CD4-positive, alpha-beta T cell (primary cell): ENCODE data around the gene PLGRKT. TPM values are rescaled to one million over a fixed set of nuclear protein-coding genes. Genes with fewer than 3 reads are reported as not detected.

Experiments
- ATAC-seq: fragments of 200-7000 bp; cut with Tn5 transposase; one replicate; pipeline ENCODE4 v1.10.0; 2022; ENCODE audit warnings: mild to moderate bottlenecking; ENCODE audit not compliant: poor library complexity
- CTCF ChIA-PET: fragments of 350-600 bp; sonication (Branson Sonifier 250); formaldehyde crosslinking; loops from one replicate; lab custom pipeline; 2021; ENCODE audit warnings: antibody characterized with exemption, inconsistent platforms; lab: Charles Lee
- POLR2A ChIA-PET: fragments of 350-600 bp; sonication (Branson Sonifier 250); formaldehyde crosslinking; loops from one replicate; lab custom pipeline; 2021; ENCODE audit warnings: antibody characterized with exemption, inconsistent platforms; lab: Charles Lee
- DNase-seq, 14 experiments: peaks; one replicate each; pipeline ENCODE4 v3.0.0-alpha.2; 2013 to 2020; ENCODE audit warnings: mixed read lengths in 2 of 14
- H3K27ac ChIP-seq, 2 donors: one replicate each; pipeline versions ENCODE4 v1.5.1 to v1.7.0; 2013; ENCODE audit warnings: low read length in 2 of 2, low read depth in 1 of 2, mild to moderate bottlenecking in 1 of 2
- H3K27me3 ChIP-seq, 2 experiments: 1 replicate in 1 of 2; 2 replicates in 1 of 2; pipeline versions ENCODE4 v1.6.1 to v1.7.0; 2013; ENCODE audit warnings: low read length in 2 of 2, control low read depth in 1 of 2, mild to moderate bottlenecking in 1 of 2, moderate library complexity in 1 of 2; ENCODE audit not compliant: insufficient read depth in 2 of 2, control insufficient read depth in 1 of 2
- H3K36me3 ChIP-seq: one replicate; pipeline ENCODE4 v1.6.1; 2013; ENCODE audit warnings: low read length, control low read depth; ENCODE audit not compliant: insufficient read depth
- H3K4me1 ChIP-seq: one replicate; pipeline ENCODE4 v1.6.1; 2013; ENCODE audit warnings: low read length, control low read depth; ENCODE audit not compliant: insufficient read depth
- H3K4me3 ChIP-seq: one replicate; pipeline ENCODE4 v1.5.1; 2013; ENCODE audit warnings: mild to moderate bottlenecking, low read length, moderate library complexity
- H3K9me3 ChIP-seq, 2 experiments: 1 replicate in 1 of 2; 2 replicates in 1 of 2; pipeline versions ENCODE4 v1.6.1 to v1.7.0; 2013; ENCODE audit warnings: low read length in 2 of 2, mild to moderate bottlenecking in 2 of 2, control low read depth in 1 of 2, moderate library complexity in 1 of 2; ENCODE audit not compliant: control insufficient read depth in 1 of 2, insufficient read depth in 1 of 2
- H3K27ac Mint-ChIP-seq: one replicate; pipeline ENCODE4 v1.8.0; 2020; ENCODE audit warnings: mixed read lengths
- H3K27me3 Mint-ChIP-seq: one replicate; pipeline ENCODE4 v1.8.0; 2021; ENCODE audit warnings: mixed read lengths
- H3K36me3 Mint-ChIP-seq: one replicate; pipeline ENCODE4 v1.8.0; 2021; ENCODE audit warnings: low read depth, mixed read lengths
- H3K4me1 Mint-ChIP-seq: one replicate; pipeline ENCODE4 v1.8.0; 2021; ENCODE audit warnings: low read depth, mixed read lengths
- H3K4me3 Mint-ChIP-seq: one replicate; pipeline ENCODE4 v1.8.0; 2020; ENCODE audit warnings: mild to moderate bottlenecking, mixed read lengths
- H3K9me3 Mint-ChIP-seq: one replicate; pipeline ENCODE4 v1.8.0; 2020; ENCODE audit warnings: mixed read lengths
- intact Hi-C, 2 experiments: fragments of 100-400 bp; cut with DNase I in 1 of 2; cut with micrococcal nuclease in 1 of 2; formaldehyde crosslinking; loops; one replicate each; pipeline versions ENCODE4 v1.15.1 to v1.9.0; 2023 to 2025; cut with DNase I, micrococcal nuclease
- total RNA-seq, 174 experiments: library from RNA in 2 of 174; stranded (reverse) in 2 of 174; gene quantifications; one replicate each; pipeline ENCODE4 v1.2.3 and lab custom pipeline; 2021 to 2026
- TF ChIP-seq, protein P1 (sequence below): fragments of 200-600 bp; IDR thresholded peaks from one replicate; pipeline ENCODE4 v1.8.0; 2022; ENCODE audit warnings: antibody characterized with exemption, mild to moderate bottlenecking

PLGRKT gene
- total RNA-seq, 2 experiments from 2014 or later = 13.8 to 15.6 TPM

DNA sequence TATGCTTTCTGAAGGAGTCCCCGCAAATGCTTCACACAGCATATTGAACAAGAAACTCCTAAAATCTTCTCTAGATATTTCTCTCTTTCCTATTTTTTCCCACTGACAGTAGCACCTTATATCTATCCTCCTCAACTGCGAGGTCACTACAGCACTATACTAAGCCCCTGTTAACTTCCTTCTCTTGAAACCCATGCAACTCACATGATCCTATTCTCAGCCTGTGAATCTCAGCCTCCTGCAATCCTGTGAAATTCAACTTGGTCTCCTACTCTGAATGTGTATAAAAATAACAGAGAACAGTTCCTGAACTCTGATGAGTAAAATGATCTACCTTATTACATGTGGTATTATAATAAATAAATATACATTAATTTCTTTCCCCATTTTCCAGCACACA, 6.1 kb upstream of the PLGRKT start:
- intact Hi-C loops = loop anchor here in 1 of 2 experiments (5.0 kb wide), 2 partner anchors 257 to 682 kb away; partner anchors contain the start of gene INSL6
- Mint-ChIP-seq H3K4me3 (no peak overlapping the region), H3K27ac (no peak overlapping the region), H3K4me1 (peaks cover 28% of the 10 kb centered on the region), H3K27me3 (no peaks in the 10 kb centered on the region), H3K36me3 (no peaks in the 10 kb centered on the region), H3K9me3 (no peaks in the 10 kb centered on the region)
- ATAC-seq = no peak
- ChIA-PET CTCF (no interaction called here), POLR2A (interaction anchor here (0.8 kb wide), 1 partner anchor 142 kb away, joined by 3 read pairs; no protein-coding TSS in a partner anchor)
- Histone ChIP-seq H3K4me1 (peaks cover 10% of the 10 kb centered on the region), H3K27me3 (no peaks in the 10 kb centered on the region), H3K9me3 (no peaks in the 10 kb centered on the region), H3K27ac (no peak overlapping the region), H3K4me3 (no peak overlapping the region), H3K36me3 (no peaks in the 10 kb centered on the region)
- DNase-seq = no peak
- TF ChIP-seq, protein P1, sequence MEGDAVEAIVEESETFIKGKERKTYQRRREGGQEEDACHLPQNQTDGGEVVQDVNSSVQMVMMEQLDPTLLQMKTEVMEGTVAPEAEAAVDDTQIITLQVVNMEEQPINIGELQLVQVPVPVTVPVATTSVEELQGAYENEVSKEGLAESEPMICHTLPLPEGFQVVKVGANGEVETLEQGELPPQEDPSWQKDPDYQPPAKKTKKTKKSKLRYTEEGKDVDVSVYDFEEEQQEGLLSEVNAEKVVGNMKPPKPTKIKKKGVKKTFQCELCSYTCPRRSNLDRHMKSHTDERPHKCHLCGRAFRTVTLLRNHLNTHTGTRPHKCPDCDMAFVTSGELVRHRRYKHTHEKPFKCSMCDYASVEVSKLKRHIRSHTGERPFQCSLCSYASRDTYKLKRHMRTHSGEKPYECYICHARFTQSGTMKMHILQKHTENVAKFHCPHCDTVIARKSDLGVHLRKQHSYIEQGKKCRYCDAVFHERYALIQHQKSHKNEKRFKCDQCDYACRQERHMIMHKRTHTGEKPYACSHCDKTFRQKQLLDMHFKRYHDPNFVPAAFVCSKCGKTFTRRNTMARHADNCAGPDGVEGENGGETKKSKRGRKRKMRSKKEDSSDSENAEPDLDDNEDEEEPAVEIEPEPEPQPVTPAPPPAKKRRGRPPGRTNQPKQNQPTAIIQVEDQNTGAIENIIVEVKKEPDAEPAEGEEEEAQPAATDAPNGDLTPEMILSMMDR = no peak

- ATAC-seq (no peak), DNase-seq (peak in 4 of 14 experiments; percentile 47 to 70 (median 60))
- Mint-ChIP-seq H3K9me3 (no peaks in the 10 kb centered on the region), H3K27ac (no peak overlapping the region), H3K4me1 (peaks cover 32% of the 10 kb centered on the region), H3K36me3 (peaks cover 6% of the 10 kb centered on the region), H3K4me3 (no peak overlapping the region), H3K27me3 (no peaks in the 10 kb centered on the region)
- H3K27ac ChIP-seq = no peak overlapping the region
- peaks cover 20% of the 10 kb centered on the region for H3K4me1 ChIP-seq
- TF ChIP-seq, protein P1 = peak; percentile 65
- H3K9me3 ChIP-seq = no peaks in the 10 kb centered on the region
- H3K36me3 ChIP-seq = no peaks in the 10 kb centered on the region
- intact Hi-C loops = loop anchor here in 1 of 2 experiments (5.0 kb wide), 2 partner anchors 255 to 680 kb away; partner anchors contain the start of gene INSL6
- no peak overlapping the region for H3K4me3 ChIP-seq
- CTCF ChIA-PET = interaction anchor here (0.7 to 1.0 kb wide), 2 partner anchors 8 to 257 kb away, joined by 3 read pairs; partner anchors contain the start of genes CD274 and INSL6
- H3K27me3 ChIP-seq = no peaks in the 10 kb centered on the region
- POLR2A ChIA-PET = interaction anchor here (1.2 kb wide), 1 partner anchor 144 kb away, joined by 3 read pairs; no protein-coding TSS in a partner anchor
Measured at GRCh38 chr9:5442400-5443011, 4.8 kb upstream of the PLGRKT start.

- no peak overlapping the region for H3K4me3 Mint-ChIP-seq
- Histone ChIP-seq H3K9me3 (no peaks in the 10 kb centered on the region), H3K36me3 (peaks cover 4% of the 10 kb centered on the region), H3K27ac (no peak overlapping the region), H3K27me3 (no peaks in the 10 kb centered on the region), H3K4me3 (no peak overlapping the region), H3K4me1 (peaks cover 26% of the 10 kb centered on the region)
- H3K27ac Mint-ChIP-seq = no peak overlapping the region
- DNase-seq (no peak), ATAC-seq (no peak)
- H3K9me3 Mint-ChIP-seq = no peaks in the 10 kb centered on the region
- peaks cover 21% of the 10 kb centered on the region for H3K36me3 Mint-ChIP-seq
- CTCF ChIA-PET = interaction anchor here (1.4 kb wide), 1 partner anchor 9 kb away, joined by 4 read pairs; the partner anchor contains the start of gene CD274
- no peaks in the 10 kb centered on the region for H3K27me3 Mint-ChIP-seq
- H3K4me1 Mint-ChIP-seq = peaks cover 35% of the 10 kb centered on the region
- POLR2A ChIA-PET = interaction anchor here (1.0 to 5.7 kb wide), 2 partner anchors 7 to 114 kb away, joined by 3 to 114 read pairs; partner anchors contain the start of gene CD274
- TF ChIP-seq, protein P1 = no peak
- intact Hi-C loops = loop anchor here in 1 of 2 experiments (5.0 kb wide), 2 partner anchors 254 to 679 kb away; partner anchors contain the start of gene INSL6
Measured at GRCh38 chr9:5441043-5441442, 3.3 kb upstream of the PLGRKT start.
